GM21381 (cell line): ENCODE measurements around the gene COMMD3.
"Not testable (repeated sequence)": the region's sequence is repeated elsewhere in the genome, so short reads cannot be mapped to it uniquely, and the experiment has no call there.

Source experiments
- ATAC-seq: cut with Tn5 transposase; IDR thresholded peaks from one replicate; pipeline ENCODE4 v1.9.1; 2021; ENCODE audit warnings: mild to moderate bottlenecking, moderate library complexity; ENCODE audit not compliant: unreplicated experiment

Gene COMMD3

GRCh38 chr10:22316286-22317075, at the start of gene COMMD3:
Gene COMMD3, plus strand, starts transcription at chr10:22316388. Its CDS starts 30 bp downstream, at chr10:22316418.
- peak; percentile 60 for ATAC-seq

DNA sequence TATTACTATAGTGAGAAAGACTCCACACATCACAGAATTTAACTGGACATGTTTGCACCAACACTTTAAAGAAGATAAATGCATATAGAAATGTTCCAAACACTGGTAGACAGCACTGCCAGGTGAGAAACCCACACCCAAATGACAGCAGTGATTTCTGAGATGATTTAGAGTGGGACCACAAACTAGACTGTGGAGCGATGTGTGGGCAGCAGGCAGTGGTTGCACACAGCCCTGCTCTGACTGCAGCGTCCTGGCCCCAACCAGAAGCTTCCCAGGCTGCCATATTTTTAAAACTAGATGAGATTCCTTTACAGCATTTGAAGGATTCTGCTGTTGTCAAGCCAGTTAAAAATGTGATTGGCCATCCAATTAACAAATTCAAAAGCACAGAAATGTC, 47.7 kb upstream of the COMMD3 start:
- no peak for ATAC-seq

- ATAC-seq, result no peak
These were observed 44.4 kb upstream of the COMMD3 start for GRCh38 chr10:22271786-22272185.

GRCh38 chr10:22278441-22278782, 37.8 kb upstream of the COMMD3 start:
- no peak for ATAC-seq

GRCh38 chr10:22280078-22280477, 36.1 kb upstream of the COMMD3 start:
- ATAC-seq, result no peak

- ATAC-seq, result no peak
These were observed 31.1 kb upstream of the COMMD3 start for GRCh38 chr10:22285130-22285529.

DNA sequence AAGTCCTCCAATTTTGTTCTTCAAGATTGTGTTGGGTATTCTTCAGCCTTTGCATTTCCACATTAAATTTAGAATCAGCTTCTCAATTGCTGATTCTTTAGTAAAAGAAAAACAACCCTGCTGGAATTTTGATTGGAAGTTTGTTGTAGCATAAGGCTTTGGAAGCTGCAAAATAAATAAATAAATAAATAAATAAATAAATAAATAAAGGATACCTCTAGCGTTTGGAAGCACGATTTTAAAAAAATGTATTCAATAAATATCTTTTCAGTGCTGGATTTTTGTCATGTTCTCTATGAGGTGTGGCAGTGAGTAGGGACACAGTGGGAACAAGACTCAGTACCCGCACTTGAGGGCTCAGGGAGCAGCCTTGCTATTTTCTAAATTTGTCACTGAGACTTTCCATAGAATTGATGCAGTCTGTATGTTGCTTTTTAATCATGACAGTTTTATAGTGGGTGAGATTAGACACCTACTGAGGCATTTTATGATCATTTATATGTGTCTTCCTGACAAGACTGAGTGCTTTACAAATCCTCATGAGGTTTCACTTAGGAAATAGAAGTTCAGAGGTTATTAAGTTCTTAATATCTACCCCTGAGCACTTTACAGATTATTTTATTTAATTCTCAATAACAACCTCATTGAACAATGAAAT, 22.3 kb upstream of the COMMD3 start:
- ATAC-seq, result no peak

DNA sequence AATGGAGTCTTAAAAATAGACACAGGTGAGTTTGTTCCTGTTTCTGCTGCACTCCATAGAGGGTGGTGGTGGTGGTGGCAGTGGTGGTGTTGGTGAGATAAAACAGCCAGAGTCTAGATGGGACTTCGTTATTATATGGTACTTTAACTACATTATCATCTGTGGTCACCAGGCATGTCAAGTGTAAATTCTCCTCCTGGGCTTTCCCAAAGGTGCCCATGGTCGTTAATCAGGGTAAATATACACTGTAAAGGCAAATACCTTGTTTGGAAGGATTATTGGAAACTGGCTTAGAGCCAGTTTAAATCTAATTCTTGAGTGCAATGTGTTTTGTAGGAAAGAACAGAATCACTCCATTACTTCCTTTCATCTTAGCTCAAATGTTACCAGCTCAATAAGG, 21.5 kb upstream of the COMMD3 start:
- ATAC-seq, result no peak

GRCh38 chr10:22301193-22301592, 15.0 kb upstream of the COMMD3 start:
- ATAC-seq, result no peak

- ATAC-seq, result no peak
These were observed 12.7 kb upstream of the COMMD3 start for GRCh38 chr10:22303461-22303860.

DNA sequence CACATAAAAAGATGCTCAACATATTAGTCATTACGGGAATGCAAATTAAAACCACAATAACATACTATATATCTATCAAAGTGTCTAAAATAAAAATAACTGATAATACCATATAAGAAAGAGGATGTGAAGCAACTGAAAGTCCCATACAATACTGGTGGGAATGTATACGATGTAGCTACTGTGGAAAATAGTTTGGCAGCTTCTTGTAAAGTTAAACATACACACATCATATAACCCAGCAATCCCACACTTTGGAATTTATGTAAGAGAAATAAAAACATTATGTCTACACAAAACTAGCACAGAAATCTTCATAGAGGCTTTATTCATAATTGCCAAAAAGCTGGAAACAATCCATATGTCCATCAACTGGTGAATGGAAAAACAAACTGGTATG, 10.5 kb upstream of the COMMD3 start:
- no peak for ATAC-seq

- peak; percentile 91 for ATAC-seq
These were observed 7.8 kb upstream of the COMMD3 start for GRCh38 chr10:22308390-22308789.

DNA sequence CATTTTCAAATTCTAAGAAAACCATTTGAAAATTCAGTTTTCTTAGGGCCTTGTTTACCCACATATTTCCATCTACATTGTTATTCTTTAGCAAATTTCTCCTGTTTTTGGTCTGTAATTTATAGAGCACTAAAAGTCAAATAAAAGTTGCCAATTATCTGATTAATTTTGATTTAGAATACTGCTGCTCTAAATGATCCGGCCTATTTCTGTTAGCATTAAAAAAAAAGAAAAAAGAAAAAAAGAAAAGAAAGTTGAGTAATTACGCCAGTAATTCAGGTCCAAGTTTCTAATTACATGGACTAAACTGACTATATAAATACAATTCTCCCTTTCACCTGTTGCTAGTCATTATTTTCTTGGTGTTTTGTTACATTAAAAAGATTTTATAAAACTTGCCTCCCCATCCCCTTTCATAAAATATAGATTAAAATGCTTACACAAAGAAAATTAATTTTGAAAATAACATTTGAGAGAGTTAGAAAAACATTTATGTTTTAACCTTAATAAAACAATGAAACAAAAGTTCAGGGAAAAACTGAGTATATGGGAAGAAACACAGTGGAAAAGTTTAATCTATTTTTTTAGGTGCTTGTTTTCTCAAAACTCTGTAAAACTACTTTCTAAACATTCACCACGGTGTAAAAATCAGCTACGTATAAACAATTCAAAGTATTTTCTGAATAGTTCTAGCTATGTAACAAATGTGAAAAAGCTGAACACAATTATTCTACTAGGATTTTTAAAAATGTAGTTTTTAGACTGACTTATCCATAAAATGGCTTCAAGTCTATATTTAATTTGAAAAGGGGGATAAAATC, 6.8 kb upstream of the COMMD3 start:
- no peak for ATAC-seq

DNA sequence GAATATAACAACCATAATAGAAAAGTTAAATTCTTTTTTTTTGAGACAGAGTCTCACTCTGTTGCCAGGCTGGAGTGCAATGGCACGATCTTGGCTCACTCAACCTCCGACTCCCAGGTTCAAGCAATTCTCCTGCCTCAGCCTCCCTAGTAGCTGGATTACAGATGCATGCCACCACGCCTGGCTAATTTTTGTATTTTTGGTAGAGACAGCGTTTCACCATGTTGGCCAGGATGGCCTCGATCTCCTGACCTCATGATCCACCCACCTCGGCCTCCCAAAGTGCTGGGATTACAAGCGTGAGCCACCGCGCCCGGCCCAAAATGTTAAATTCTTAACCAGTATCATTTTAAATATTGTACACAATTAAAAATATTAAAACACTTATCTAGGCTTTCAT, 6.2 kb upstream of the COMMD3 start:
- not testable (repeated sequence) for ATAC-seq

- no peak for ATAC-seq
These were observed 5.3 kb upstream of the COMMD3 start for GRCh38 chr10:22310928-22311327.

DNA sequence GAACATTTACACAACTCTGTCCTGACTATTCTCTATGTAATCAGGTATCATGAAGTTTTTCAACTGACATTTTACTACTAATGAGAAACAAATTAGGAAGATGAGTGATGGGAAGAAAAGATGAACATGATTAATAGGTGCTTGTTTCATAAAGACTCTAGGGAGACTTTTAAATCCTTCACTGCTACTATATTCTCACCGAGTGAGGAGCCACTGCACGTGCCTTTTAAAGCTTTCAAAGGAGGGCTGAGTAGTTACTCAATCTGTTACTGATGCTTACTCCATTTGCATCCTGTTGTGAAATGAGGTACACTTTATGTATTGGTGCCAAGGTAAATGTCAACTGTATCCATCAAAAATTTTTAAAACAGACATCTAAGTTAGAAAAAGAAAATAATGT, 1.3 kb upstream of the COMMD3 start:
- no peak for ATAC-seq

- peak; percentile 15 for ATAC-seq
These were observed 518 bp upstream of the COMMD3 start for GRCh38 chr10:22315455-22316285.

DNA sequence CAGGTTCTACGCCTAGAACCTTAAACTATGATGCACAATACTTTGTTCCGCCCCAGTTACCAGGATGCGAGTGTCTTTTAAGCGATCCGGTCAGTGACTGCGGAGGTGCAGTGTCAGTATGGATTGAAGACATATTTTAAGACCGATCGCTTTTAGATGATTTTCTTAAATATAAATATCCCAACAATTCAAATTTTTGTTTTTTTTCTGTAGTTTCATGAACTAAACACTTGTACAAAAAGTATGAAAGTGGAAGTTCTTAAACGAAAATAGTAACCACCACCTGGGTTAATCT, 835 bp downstream of the COMMD3 start:
- ATAC-seq, result peak; percentile 15

DNA sequence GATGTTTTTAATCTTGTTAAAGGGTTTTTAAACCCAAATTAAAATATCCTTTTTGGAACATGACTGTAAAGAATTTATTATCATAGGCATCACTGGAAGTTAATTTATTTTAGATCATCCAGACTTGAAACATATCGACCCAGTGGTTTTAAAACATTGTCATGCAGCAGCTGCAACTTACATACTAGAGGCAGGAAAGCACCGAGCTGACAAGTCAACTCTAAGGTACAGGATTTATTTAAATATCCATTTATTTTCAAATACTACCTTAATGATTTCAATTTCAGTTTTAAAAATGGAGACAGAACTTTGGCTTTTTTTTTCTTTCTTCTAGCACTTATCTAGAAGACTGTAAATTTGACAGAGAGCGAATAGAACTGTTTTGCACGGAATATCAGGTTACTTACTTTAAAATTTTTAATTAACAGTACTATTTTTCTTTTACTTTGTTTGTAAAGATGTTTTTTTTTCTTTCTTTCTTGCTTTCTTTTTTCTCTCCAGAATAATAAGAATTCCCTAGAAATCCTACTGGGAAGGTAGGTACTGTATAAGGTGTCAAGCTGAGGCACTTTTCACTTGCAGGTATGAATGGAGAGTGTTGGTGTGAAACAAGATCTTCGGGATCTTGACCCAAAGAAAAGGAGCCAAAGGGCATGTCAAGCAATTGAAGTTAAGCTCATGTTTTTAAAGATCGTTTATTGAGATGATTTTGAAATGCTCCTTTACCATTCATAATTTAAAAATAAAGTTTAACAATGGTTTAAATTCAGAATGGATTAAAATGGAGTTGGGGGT, 1.8 kb downstream of the COMMD3 start:
- ATAC-seq, result no peak

- no peak for ATAC-seq
These were observed 2.6 kb downstream of the COMMD3 start for GRCh38 chr10:22318772-22319171.
